Astrocyte (in vitro differentiated cells and primary cell): ENCODE data around the gene KRTAP5-10. TPM values are rescaled to one million over a fixed set of nuclear protein-coding genes. Genes with fewer than 3 reads are reported as not detected.
A peak's percentile ranks its signal among the peaks of the same experiment; 100 is the strongest.
"Not testable (repeated sequence)": the region's sequence is repeated elsewhere in the genome, so short reads cannot be mapped to it uniquely, and the experiment has no call there.

Experiments
- DNase-seq: peaks from one replicate; pipeline ENCODE4 v3.0.0-alpha.2; 2010; ENCODE audit warnings: low read depth
- FAIRE-seq: peaks from 2 replicates; lab custom pipeline; 2011; peaks lifted over from hg19 to GRCh38; lab: Jason Lieb, UNC
- H2AFZ ChIP-seq: 2 replicates; pipeline ENCODE4 v1.6.0; 2012; ENCODE audit warnings: low read depth, low read length, inconsistent platforms
- H3K27ac ChIP-seq: 2 replicates; pipeline ENCODE4 v1.5.1; 2011; ENCODE audit warnings: low read depth, low read length, inconsistent platforms
- H3K27me3 ChIP-seq: 2 replicates; pipeline ENCODE4 v1.6.0; 2011; ENCODE audit warnings: low read length, inconsistent platforms; ENCODE audit not compliant: insufficient read depth
- H3K36me3 ChIP-seq: 2 replicates; pipeline ENCODE4 v1.5.1; 2011; ENCODE audit warnings: low read length, inconsistent platforms; ENCODE audit not compliant: insufficient read depth
- H3K4me1 ChIP-seq: 2 replicates; pipeline ENCODE4 v1.5.1; 2011; ENCODE audit warnings: low read length, inconsistent platforms; ENCODE audit not compliant: insufficient read depth
- H3K4me2 ChIP-seq: 2 replicates; pipeline ENCODE4 v1.6.0; 2012; ENCODE audit warnings: low read length, inconsistent platforms
- H3K4me3 ChIP-seq: 2 replicates; pipeline ENCODE4 v1.5.1; 2011; ENCODE audit warnings: low read depth, mild to moderate bottlenecking, low read length, inconsistent platforms; ENCODE audit not compliant: insufficient read depth
- H3K79me2 ChIP-seq: 2 replicates; pipeline ENCODE4 v1.6.0; 2012; ENCODE audit warnings: mild to moderate bottlenecking, low read length, inconsistent platforms; ENCODE audit not compliant: insufficient read depth
- H3K9ac ChIP-seq: 2 replicates; pipeline ENCODE4 v1.6.0; 2012; ENCODE audit warnings: mild to moderate bottlenecking, low read length, inconsistent platforms
- H3K9me3 ChIP-seq: 2 replicates; pipeline ENCODE4 v1.5.1; 2012; ENCODE audit warnings: low read depth, mild to moderate bottlenecking, low read length, inconsistent platforms; ENCODE audit not compliant: insufficient read depth
- H4K20me1 ChIP-seq: 2 replicates; pipeline ENCODE4 v1.6.0; 2012; ENCODE audit warnings: low read length, inconsistent platforms; ENCODE audit not compliant: insufficient read depth
- H3K27ac Mint-ChIP-seq: one replicate; pipeline ENCODE4 v1.8.0; 2021; ENCODE audit warnings: mild to moderate bottlenecking, mixed read lengths; ENCODE audit not compliant: unreplicated experiment
- H3K27me3 Mint-ChIP-seq: one replicate; pipeline ENCODE4 v1.8.0; 2021; ENCODE audit warnings: low read depth, mixed read lengths; ENCODE audit not compliant: unreplicated experiment
- H3K36me3 Mint-ChIP-seq: one replicate; pipeline ENCODE4 v1.8.0; 2021; ENCODE audit warnings: low read depth, mixed read lengths; ENCODE audit not compliant: unreplicated experiment
- H3K4me1 Mint-ChIP-seq: one replicate; pipeline ENCODE4 v1.8.0; 2021; ENCODE audit warnings: low read depth, mixed read lengths; ENCODE audit not compliant: unreplicated experiment
- H3K4me3 Mint-ChIP-seq: one replicate; pipeline ENCODE4 v1.8.0; 2021; ENCODE audit warnings: mild to moderate bottlenecking, moderate library complexity, mixed read lengths; ENCODE audit not compliant: unreplicated experiment
- H3K9me3 Mint-ChIP-seq: one replicate; pipeline ENCODE4 v1.8.0; 2021; ENCODE audit warnings: mild to moderate bottlenecking, mixed read lengths; ENCODE audit not compliant: unreplicated experiment
- EZH2 ChIP-seq: IDR thresholded peaks from 2 replicates; pipeline ENCODE4 v1.6.1; 2012; ENCODE audit warnings: mild to moderate bottlenecking, low read length, inconsistent platforms; ENCODE audit not compliant: insufficient read depth
- total RNA-seq: library from RNA; stranded (reverse); gene quantifications from 2 replicates; pipeline ENCODE4 v1.2.1, GENCODE V29; 2021

KRTAP5-10 gene
- total RNA-seq, 1 donor from 2014 or later: not detected

GRCh38 chr11:71606853-71607519 lies 41.6 kb downstream of the KRTAP5-10 start:
- H3K9me3 ChIP-seq, H3K4me1 ChIP-seq, H3K27ac Mint-ChIP-seq, H3K36me3 Mint-ChIP-seq, H3K79me2 ChIP-seq, H3K27ac ChIP-seq, H4K20me1 ChIP-seq, H2AFZ ChIP-seq, H3K4me3 ChIP-seq, H3K9ac ChIP-seq, FAIRE-seq, H3K4me2 ChIP-seq, DNase-seq, H3K27me3 ChIP-seq, H3K4me1 Mint-ChIP-seq, H3K36me3 ChIP-seq, H3K9me3 Mint-ChIP-seq: not testable (repeated sequence)
- H3K27me3 Mint-ChIP-seq: peaks cover 55% of the 10 kb centered on the region
- H3K4me3 Mint-ChIP-seq: peak overlapping the region; percentile 54
- TF ChIP-seq EZH2: peak; percentile 76

GRCh38 chr11:71607520-71608216 lies 42.3 kb downstream of the KRTAP5-10 start:
- H3K27ac Mint-ChIP-seq, H2AFZ ChIP-seq, H3K9me3 Mint-ChIP-seq, H3K4me1 ChIP-seq, H3K27me3 ChIP-seq, H3K9ac ChIP-seq, H3K36me3 Mint-ChIP-seq, H3K79me2 ChIP-seq, H3K4me3 ChIP-seq, H4K20me1 ChIP-seq, H3K4me2 ChIP-seq, DNase-seq, H3K27ac ChIP-seq, FAIRE-seq, H3K9me3 ChIP-seq, H3K36me3 ChIP-seq, H3K4me1 Mint-ChIP-seq: not testable (repeated sequence)
- peak; percentile 58 for TF ChIP-seq EZH2
- H3K4me3 Mint-ChIP-seq: peak overlapping the region; percentile 27
- peaks cover 60% of the 10 kb centered on the region for H3K27me3 Mint-ChIP-seq

- not testable (repeated sequence) for FAIRE-seq, H3K36me3 ChIP-seq, H3K9me3 Mint-ChIP-seq, H3K36me3 Mint-ChIP-seq, H3K9ac ChIP-seq, H3K27ac ChIP-seq, H3K9me3 ChIP-seq, H3K27ac Mint-ChIP-seq, H3K27me3 ChIP-seq, H2AFZ ChIP-seq, H3K4me1 Mint-ChIP-seq, H3K4me3 ChIP-seq, H3K4me2 ChIP-seq, DNase-seq, H3K4me3 Mint-ChIP-seq, H4K20me1 ChIP-seq, H3K4me1 ChIP-seq, H3K79me2 ChIP-seq
- H3K27me3 Mint-ChIP-seq: peaks cover 66% of the 10 kb centered on the region
Observed at GRCh38 chr11:71608272-71608671, 42.9 kb downstream of the KRTAP5-10 start.

GRCh38 chr11:71611218-71611910 lies 46.0 kb downstream of the KRTAP5-10 start:
- not testable (repeated sequence) for H3K27me3 ChIP-seq, H3K9me3 Mint-ChIP-seq, H3K27ac Mint-ChIP-seq, H3K9ac ChIP-seq, H3K36me3 ChIP-seq, DNase-seq, H3K4me1 Mint-ChIP-seq, FAIRE-seq, H3K9me3 ChIP-seq, H3K36me3 Mint-ChIP-seq, H3K79me2 ChIP-seq, H3K27ac ChIP-seq, H4K20me1 ChIP-seq, H3K4me1 ChIP-seq, H2AFZ ChIP-seq, H3K4me3 Mint-ChIP-seq, H3K4me3 ChIP-seq, H3K4me2 ChIP-seq
- peaks cover 56% of the 10 kb centered on the region for H3K27me3 Mint-ChIP-seq

GRCh38 chr11:71613931-71614330 lies 48.6 kb downstream of the KRTAP5-10 start:
- not testable (repeated sequence) for H3K27ac ChIP-seq, H3K4me2 ChIP-seq, H4K20me1 ChIP-seq, H3K9me3 ChIP-seq, H3K9me3 Mint-ChIP-seq, H3K79me2 ChIP-seq, H3K36me3 ChIP-seq, H2AFZ ChIP-seq, H3K27me3 ChIP-seq, H3K9ac ChIP-seq, H3K4me1 ChIP-seq, H3K36me3 Mint-ChIP-seq, H3K4me3 Mint-ChIP-seq, FAIRE-seq, H3K27ac Mint-ChIP-seq, DNase-seq, H3K4me1 Mint-ChIP-seq, H3K4me3 ChIP-seq
- peaks cover 51% of the 10 kb centered on the region for H3K27me3 Mint-ChIP-seq
